NCI-H1092 (cell line): ENCODE results near the gene COMMD6.
A peak's percentile ranks its signal among the peaks of the same experiment; 100 is the strongest.

Experiments
- DNase-seq: peaks from one replicate; lab custom pipeline; 2025; lab: John Stamatoyannopoulos, UW

Gene COMMD6

GRCh38 chr13:75482070-75482819 is 55.4 kb downstream of the COMMD6 start, which contains the start of gene TBC1D4:
Gene TBC1D4 (minus strand): TSS chr13:75482169. CDS start chr13:75481767, 402 bp downstream.
- peak; percentile 89 for DNase-seq

GRCh38 chr13:75481176-75482069 is 56.2 kb downstream of the COMMD6 start:
- peak; percentile 60 for DNase-seq

GRCh38 chr13:75480671-75481175 is 56.9 kb downstream of the COMMD6 start:
- DNase-seq: peak; percentile 29

- no peak for DNase-seq
These were observed 58.4 kb downstream of the COMMD6 start for GRCh38 chr13:75479102-75479740.

- no peak for DNase-seq
These were observed 59.0 kb downstream of the COMMD6 start for GRCh38 chr13:75478659-75479058.
